H1 (cell line): ENCODE data around the gene CGNL1. TPM values are rescaled to one million over a fixed set of nuclear protein-coding genes. Genes with fewer than 3 reads are reported as not detected.

ENCODE experiments used
- CTCF ChIA-PET: fragments of 300-600 bp; sonication (Branson Sonifier 250); formaldehyde crosslinking; loops from one replicate; lab custom pipeline; 2021; ENCODE audit not compliant: partially characterized antibody; lab: Charles Lee
- POLR2A ChIA-PET: fragments of 300-600 bp; sonication (Branson Sonifier 250); formaldehyde crosslinking; loops from one replicate; lab custom pipeline; 2021; ENCODE audit warnings: inconsistent platforms; ENCODE audit not compliant: partially characterized antibody; lab: Charles Lee
- DNase-seq, 2 experiments: peaks; one replicate each; pipeline versions ENCODE4 v3.0.0 to v3.0.0-alpha.2; 2010 to 2022; ENCODE audit warnings: low spot score in 2 of 2, low read depth in 1 of 2, mixed read lengths in 1 of 2
- FAIRE-seq: peaks from 2 replicates; lab custom pipeline; 2011; peaks lifted over from hg19 to GRCh38; lab: Jason Lieb, UNC
- H2AFZ ChIP-seq: 2 replicates; pipeline ENCODE4 v1.8.1; 2012; ENCODE audit warnings: low read length, inconsistent platforms
- H2AK5ac ChIP-seq: 2 replicates; pipeline ENCODE4 v1.6.1; 2013; ENCODE audit warnings: low read depth, low read length
- H2BK120ac ChIP-seq: replicated peaks from 2 replicates; pipeline ENCODE3; 2013; ENCODE audit warnings: low read depth, low read length, inconsistent platforms
- H2BK12ac ChIP-seq: 2 replicates; pipeline ENCODE4 v1.6.1; 2013; ENCODE audit warnings: low read depth, low read length
- H2BK15ac ChIP-seq: 2 replicates; pipeline ENCODE4 v1.6.1; 2013; ENCODE audit warnings: low read length
- H2BK20ac ChIP-seq: 2 replicates; pipeline ENCODE4 v1.6.1; 2013; ENCODE audit warnings: low read length
- H2BK5ac ChIP-seq: 2 replicates; pipeline ENCODE4 v1.6.1; 2013; ENCODE audit warnings: low read depth, low read length
- H3K14ac ChIP-seq: 2 replicates; pipeline ENCODE4 v1.6.1; 2013; ENCODE audit warnings: inconsistent platforms; ENCODE audit not compliant: insufficient read length
- H3K18ac ChIP-seq: 2 replicates; pipeline ENCODE4 v1.6.1; 2013; ENCODE audit warnings: low read length; ENCODE audit errors: extremely low read depth
- H3K23ac ChIP-seq: 2 replicates; pipeline ENCODE4 v1.6.1; 2013; ENCODE audit warnings: inconsistent platforms; ENCODE audit not compliant: insufficient read length
- H3K23me2 ChIP-seq: 2 replicates; pipeline ENCODE4 v1.6.1; 2013; ENCODE audit warnings: low read depth, low read length
- H3K27ac ChIP-seq: 2 replicates; pipeline ENCODE4 v1.6.1; 2011; ENCODE audit warnings: low read depth, low read length, inconsistent platforms
- H3K27me3 ChIP-seq, 4 experiments: replicated peaks in 1 of 4; 1 replicate in 1 of 4; 2 replicates in 3 of 4; pipeline versions ENCODE4 v1.6.1 to v1.8.1; 2011 to 2013; ENCODE audit warnings: low read length in 3 of 4, mild to moderate bottlenecking in 3 of 4, inconsistent platforms in 2 of 4, mixed read lengths in 2 of 4, moderate library complexity in 1 of 4; ENCODE audit not compliant: control insufficient read depth in 3 of 4, insufficient read depth in 3 of 4; ENCODE audit errors: extremely low read depth in 1 of 4
- H3K36me3 ChIP-seq, 4 experiments: 2 replicates each; pipeline versions ENCODE4 v1.6.1 to v1.8.1; 2011 to 2013; ENCODE audit warnings: mild to moderate bottlenecking in 4 of 4, low read length in 3 of 4, moderate library complexity in 2 of 4, control low read depth in 1 of 4, inconsistent platforms in 1 of 4; ENCODE audit not compliant: insufficient read depth in 4 of 4, control insufficient read depth in 2 of 4
- H3K4ac ChIP-seq: replicated peaks from 2 replicates; pipeline ENCODE3; 2013; ENCODE audit warnings: low read length, low read depth, mixed read lengths, inconsistent platforms; ENCODE audit not compliant: insufficient read length
- H3K4me1 ChIP-seq, 4 experiments: replicated peaks in 1 of 4; 1 replicate in 1 of 4; 2 replicates in 3 of 4; pipeline versions ENCODE4 v1.6.1 to v1.8.1; 2011 to 2013; ENCODE audit warnings: low read length in 3 of 4, inconsistent platforms in 2 of 4, mixed read lengths in 1 of 4; ENCODE audit not compliant: insufficient read depth in 4 of 4, control insufficient read depth in 3 of 4
- H3K4me2 ChIP-seq, 2 experiments: 2 replicates each; pipeline versions ENCODE4 v1.6.1 to v1.8.1; 2011 to 2013; ENCODE audit warnings: low read depth in 2 of 2, low read length in 2 of 2, control low read depth in 1 of 2, inconsistent platforms in 1 of 2, mild to moderate bottlenecking in 1 of 2; ENCODE audit not compliant: insufficient read depth in 1 of 2
- H3K4me3 ChIP-seq, 4 experiments: fragments of 200-600, 300-600 bp in 1 of 4; sonication (generic), shearing (Covaris generic), sonication (Bioruptor Twin) in 1 of 4; 2 replicates each; pipeline versions ENCODE4 v1.5.1 to v1.8.1; 2011 to 2016; ENCODE audit warnings: low read length in 4 of 4, low read depth in 3 of 4, control low read depth in 2 of 4, inconsistent platforms in 2 of 4, mild to moderate bottlenecking in 2 of 4, mixed read lengths in 1 of 4, moderate library complexity in 1 of 4; ENCODE audit not compliant: insufficient read depth in 2 of 4; ENCODE audit errors: extremely low read depth in 1 of 4
- H3K56ac ChIP-seq: replicated peaks from 2 replicates; pipeline ENCODE3; 2013; ENCODE audit warnings: low read depth, mild to moderate bottlenecking, mixed read lengths, low read length, inconsistent platforms; ENCODE audit not compliant: insufficient read length
- H3K79me1 ChIP-seq: 2 replicates; pipeline ENCODE4 v1.6.1; 2013; ENCODE audit warnings: low read depth, low read length, control low read depth
- H3K79me2 ChIP-seq, 2 experiments: 2 replicates each; pipeline versions ENCODE4 v1.6.1 to v1.8.1; 2012 to 2013; ENCODE audit warnings: low read length in 2 of 2, mild to moderate bottlenecking in 2 of 2, inconsistent platforms in 1 of 2; ENCODE audit not compliant: insufficient read depth in 2 of 2, control insufficient read depth in 1 of 2
- H3K9ac ChIP-seq, 4 experiments: replicated peaks in 1 of 4; 1 replicate in 1 of 4; 2 replicates in 3 of 4; pipeline versions ENCODE4 v1.6.1 to v1.8.1; 2011 to 2013; ENCODE audit warnings: low read depth in 3 of 4, low read length in 3 of 4, control low read depth in 2 of 4, mild to moderate bottlenecking in 2 of 4, moderate library complexity in 2 of 4, inconsistent platforms in 1 of 4; ENCODE audit errors: extremely low read depth in 1 of 4
- H3K9me3 ChIP-seq, 2 experiments: 2 replicates each; pipeline versions ENCODE4 v1.6.1 to v1.8.1; 2012 to 2013; ENCODE audit warnings: mild to moderate bottlenecking in 2 of 2, moderate library complexity in 2 of 2, control low read depth in 1 of 2, inconsistent platforms in 1 of 2, low read depth in 1 of 2, low read length in 1 of 2, mixed read lengths in 1 of 2; ENCODE audit not compliant: insufficient read depth in 2 of 2
- H4K20me1 ChIP-seq, 2 experiments: replicated peaks in 1 of 2; 2 replicates each; pipeline versions ENCODE3 to v1.8.1; 2011 to 2013; ENCODE audit warnings: inconsistent platforms in 2 of 2, low read length in 2 of 2, mild to moderate bottlenecking in 1 of 2; ENCODE audit not compliant: insufficient read depth in 2 of 2, control insufficient read depth in 1 of 2
- H4K5ac ChIP-seq: 2 replicates; pipeline ENCODE4 v1.6.1; 2013; ENCODE audit warnings: low read length, low read depth, mixed read lengths, inconsistent platforms; ENCODE audit not compliant: insufficient read length
- H4K8ac ChIP-seq: 2 replicates; pipeline ENCODE4 v1.8.0; 2013; ENCODE audit warnings: mild to moderate bottlenecking, moderate library complexity, low read length, inconsistent platforms; ENCODE audit not compliant: insufficient read depth; ENCODE audit errors: extremely low read depth
- H4K91ac ChIP-seq: replicated peaks from 2 replicates; pipeline ENCODE3; 2013; ENCODE audit warnings: low read length, mixed read lengths, inconsistent platforms; ENCODE audit not compliant: insufficient read length
- BCL11A ChIP-seq, 2 experiments: IDR thresholded peaks; one replicate each; pipeline ENCODE4 v1.6.1; 2011; ENCODE audit warnings: low read depth in 2 of 2, low read length in 2 of 2, mild to moderate bottlenecking in 2 of 2
- CTBP2 ChIP-seq: IDR thresholded peaks from 2 replicates; pipeline ENCODE4 v1.7.0; 2011; ENCODE audit warnings: borderline replicate concordance, mild to moderate bottlenecking, moderate library complexity, mixed read lengths, low read length; ENCODE audit not compliant: insufficient read depth, insufficient read length
- NRF1 ChIP-seq: IDR thresholded peaks from 2 replicates; pipeline ENCODE4 v1.6.1; 2011; ENCODE audit warnings: mild to moderate bottlenecking, low read depth, low read length, improper control_type of control experiment
- PHF8 ChIP-seq: fragments of 200-600 bp; sonication (generic); conservative IDR thresholded peaks from 2 replicates; pipeline ENCODE4 v1.7.1; 2012; ENCODE audit warnings: low read depth, mild to moderate bottlenecking, inconsistent platforms, low read length, moderate library complexity
- RAD21 ChIP-seq, 2 experiments: IDR thresholded peaks in 1 of 2; conservative IDR thresholded peaks in 1 of 2; 2 replicates each; pipeline ENCODE4 v1.6.1; 2011; ENCODE audit warnings: low read depth in 2 of 2, low read length in 2 of 2, improper control_type of control experiment in 1 of 2, inconsistent platforms in 1 of 2, mild to moderate bottlenecking in 1 of 2, moderate library complexity in 1 of 2
- SIX5 ChIP-seq: IDR thresholded peaks from 2 replicates; pipeline ENCODE4 v1.6.1; 2011; ENCODE audit warnings: mild to moderate bottlenecking, low read depth, low read length
- SP2 ChIP-seq: IDR thresholded peaks from 2 replicates; pipeline ENCODE4 v1.6.1; 2012; ENCODE audit warnings: mild to moderate bottlenecking, low read length, inconsistent platforms
- TBP ChIP-seq: IDR thresholded peaks from 2 replicates; pipeline ENCODE4 v1.6.1; 2011; ENCODE audit warnings: low read depth, low read length, improper control_type of control experiment
- WGBS, 2 experiments: shearing (Covaris generic) in 1 of 2; methylation state at CpG; one replicate each; pipeline versions ENCODE4 v1.1.6 to v1.1.7; 2013 to 2015; ENCODE audit warnings: low lambda C conversion rate in 2 of 2, mixed read lengths in 2 of 2, inconsistent platforms in 1 of 2, low coverage in 1 of 2, missing lambda C conversion rate in 1 of 2; ENCODE audit not compliant: insufficient replicate concordance in 2 of 2, insufficient coverage in 1 of 2, insufficient read length in 1 of 2; ENCODE audit errors: extremely low coverage in 1 of 2, missing lambda C conversion rate in 1 of 2; 5-methylcytosine and 5-hydroxymethylcytosine counted together
- polyA plus RNA-seq, 7 experiments: library from polyadenylated mRNA; depleted of rRNA in 3 of 7; stranded (reverse) in 5 of 7; unstranded in 2 of 7; fragments of >200 nt in 5 of 7; fragments of 200-250 nt in 2 of 7; gene quantifications; 1 replicate in 5 of 7; 2 replicates in 1 of 7; 4 replicates in 1 of 7; pipeline versions ENCODE4 v1.2.1 to v1.2.3, GENCODE V29; 2011 to 2013; ENCODE audit warnings: missing spikeins in 2 of 7, mixed read lengths in 2 of 7
- total RNA-seq: library from RNA; stranded (reverse); fragmentation: NEBNext Ultra II Directional; extraction: Animal tissue kit (Norgen Biotek cat#: 25700); gene quantifications from 2 replicates; pipeline ENCODE4 v1.2.1, GENCODE V29; 2021
- TF ChIP-seq, protein P1 (sequence below), 3 experiments: IDR thresholded peaks; 1 replicate in 2 of 3; 2 replicates in 1 of 3; pipeline versions ENCODE4 v1.5.1 to v1.6.1; 2011; ENCODE audit warnings: low read length in 3 of 3, mild to moderate bottlenecking in 3 of 3, inconsistent platforms in 2 of 3, low read depth in 1 of 3, moderate library complexity in 1 of 3; ENCODE audit not compliant: insufficient read depth in 1 of 3; ENCODE audit errors: control extremely low read depth in 1 of 3
- TF ChIP-seq, protein P2 (sequence below): IDR thresholded peaks from 2 replicates; pipeline ENCODE4 v1.6.1; 2011; ENCODE audit warnings: low read depth, mild to moderate bottlenecking, low read length; ENCODE audit not compliant: insufficient read depth

Gene CGNL1
- total and polyA plus RNA-seq, 2 of the 8 experiments (the other 6 are each of a cell fraction or from before 2014, with no cell fraction given), result 21.8 to 75.6 TPM

DNA sequence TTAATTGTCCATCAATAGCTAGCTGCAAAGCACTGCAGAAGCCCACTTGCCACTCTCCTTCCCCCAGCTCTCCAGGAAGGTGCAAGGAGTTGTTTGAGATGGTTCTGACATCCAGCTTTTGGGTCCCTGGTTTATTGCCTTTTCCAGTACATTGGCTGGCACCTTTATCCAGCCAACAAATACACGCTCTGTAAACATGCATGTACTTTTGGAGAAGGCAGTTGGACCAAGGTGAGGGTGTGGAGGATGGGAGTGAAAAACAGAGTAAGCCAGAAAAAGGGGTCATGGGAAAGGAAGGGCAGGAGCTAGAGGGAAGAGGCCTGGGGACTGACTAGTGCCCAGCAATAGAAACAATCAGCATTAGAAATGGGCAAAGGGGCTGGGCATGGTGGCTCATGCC lies 102.7 kb downstream of the CGNL1 start:
- no peaks in the 10 kb centered on the region for H3K27me3 ChIP-seq
- H4K8ac ChIP-seq, result no peak overlapping the region
- no peaks in the 10 kb centered on the region; the same call in none of the 2 replicates for H3K23me2 ChIP-seq
- no peaks in the 10 kb centered on the region for H3K79me2 ChIP-seq
- no peak overlapping the region for H3K4me3 ChIP-seq
- H2BK15ac ChIP-seq, result no peak overlapping the region
- H2BK20ac ChIP-seq, result no peak overlapping the region
- no peaks in the 10 kb centered on the region for H3K79me1 ChIP-seq
- no peak overlapping the region for H3K23ac ChIP-seq
- H2BK12ac ChIP-seq, result no peak overlapping the region
- no peak overlapping the region for H2BK120ac ChIP-seq
- H2BK5ac ChIP-seq, result no peak overlapping the region
- no peaks in the 10 kb centered on the region for H3K9me3 ChIP-seq
- H2AK5ac ChIP-seq, result no peak overlapping the region
- no peak overlapping the region for H3K27ac ChIP-seq
- H4K20me1 ChIP-seq, result no peaks in the 10 kb centered on the region
- H3K56ac ChIP-seq, result no peak overlapping the region
- POLR2A ChIA-PET, result interaction anchor here (0.6 to 1.2 kb wide), 2 partner anchors 9 to 105 kb away, joined by 3 to 5 read pairs; no protein-coding TSS in a partner anchor
- H3K14ac ChIP-seq, result no peak overlapping the region
- CTCF ChIA-PET, result interaction anchor here (0.6 to 2.3 kb wide), 14 partner anchors 9 to 332 kb away, joined by 3 to 16 read pairs (median 6); no protein-coding TSS in a partner anchor
- H4K91ac ChIP-seq, result no peak overlapping the region
- H4K5ac ChIP-seq, result no peak overlapping the region
- FAIRE-seq (no peak), DNase-seq (no peak)
- H2AFZ ChIP-seq, result no peak overlapping the region
- H3K18ac ChIP-seq, result no peak overlapping the region
- H3K4me1 ChIP-seq, result peaks cover 7 to 19% (median 13%) of the 10 kb centered on the region in 4 experiments
- peaks cover 0 to 9% (median 0%) of the 10 kb centered on the region in 4 experiments; a peak in 5 of 8 replicates for H3K36me3 ChIP-seq
- H3K4ac ChIP-seq, result no peak overlapping the region
- H3K4me2 ChIP-seq, result no peak overlapping the region; a peak in 1 of 4 replicates
- 58% methylated on average over 1 of the region's 1 CpG; no CpG with 5 or more reads in 1 of the 2 experiments for WGBS, 2 experiments
- H3K9ac ChIP-seq, result no peak overlapping the region
- TF ChIP-seq SIX5 (no peak), BCL11A (IDR thresholded peaks at IDR 0.05; ENCODE audit: low read depth in 2 of 2, low read length in 2 of 2) (no peak), SP2 (no peak), CTBP2 (no peak), RAD21 (IDR thresholded peaks at IDR 0.05 in 1 of 2, conservative IDR thresholded peaks at IDR 0.05 in 1 of 2; ENCODE audit: low read depth in 2 of 2, low read length in 2 of 2) (no peak), NRF1 (no peak), TBP (no peak), PHF8 (no peak)
- TF ChIP-seq, protein P1, sequence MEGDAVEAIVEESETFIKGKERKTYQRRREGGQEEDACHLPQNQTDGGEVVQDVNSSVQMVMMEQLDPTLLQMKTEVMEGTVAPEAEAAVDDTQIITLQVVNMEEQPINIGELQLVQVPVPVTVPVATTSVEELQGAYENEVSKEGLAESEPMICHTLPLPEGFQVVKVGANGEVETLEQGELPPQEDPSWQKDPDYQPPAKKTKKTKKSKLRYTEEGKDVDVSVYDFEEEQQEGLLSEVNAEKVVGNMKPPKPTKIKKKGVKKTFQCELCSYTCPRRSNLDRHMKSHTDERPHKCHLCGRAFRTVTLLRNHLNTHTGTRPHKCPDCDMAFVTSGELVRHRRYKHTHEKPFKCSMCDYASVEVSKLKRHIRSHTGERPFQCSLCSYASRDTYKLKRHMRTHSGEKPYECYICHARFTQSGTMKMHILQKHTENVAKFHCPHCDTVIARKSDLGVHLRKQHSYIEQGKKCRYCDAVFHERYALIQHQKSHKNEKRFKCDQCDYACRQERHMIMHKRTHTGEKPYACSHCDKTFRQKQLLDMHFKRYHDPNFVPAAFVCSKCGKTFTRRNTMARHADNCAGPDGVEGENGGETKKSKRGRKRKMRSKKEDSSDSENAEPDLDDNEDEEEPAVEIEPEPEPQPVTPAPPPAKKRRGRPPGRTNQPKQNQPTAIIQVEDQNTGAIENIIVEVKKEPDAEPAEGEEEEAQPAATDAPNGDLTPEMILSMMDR (IDR thresholded peaks at IDR 0.05; ENCODE audit: control extremely low read depth in 1 of 3, insufficient read depth in 1 of 3, low read depth in 1 of 3, low read length in 3 of 3), result no peak
- TF ChIP-seq, protein P2, sequence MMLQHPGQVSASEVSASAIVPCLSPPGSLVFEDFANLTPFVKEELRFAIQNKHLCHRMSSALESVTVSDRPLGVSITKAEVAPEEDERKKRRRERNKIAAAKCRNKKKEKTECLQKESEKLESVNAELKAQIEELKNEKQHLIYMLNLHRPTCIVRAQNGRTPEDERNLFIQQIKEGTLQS, result no peak
